Measurements from ENCODE around the gene CERT1. TPM values are rescaled to one million over a fixed set of nuclear protein-coding genes. Genes with fewer than 3 reads are reported as not detected.
A peak's percentile ranks its signal among the peaks of the same experiment; 100 is the strongest.

CERT1 gene
- total RNA-seq, 1 donor from 2014 or later = 36.2 TPM

DNA sequence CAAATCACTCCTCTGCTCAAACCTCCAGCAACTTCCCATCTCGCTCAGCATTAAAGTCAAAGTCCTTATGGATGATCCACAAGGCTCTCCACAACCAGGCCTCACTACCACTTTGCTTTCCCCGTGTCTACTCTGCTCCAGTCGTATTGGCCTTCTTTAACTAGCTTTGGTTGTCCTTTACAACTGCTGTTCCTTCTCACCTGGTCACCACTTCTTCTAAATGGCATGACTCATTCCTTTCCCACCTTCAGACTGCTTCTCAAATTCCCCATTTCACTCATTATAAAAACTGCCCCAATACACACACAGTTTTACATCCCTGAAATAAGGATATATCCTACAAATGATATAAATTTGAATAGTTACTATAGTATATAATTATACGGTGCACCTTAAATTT lies 30.4 kb downstream of the CERT1 start:
- H3K36me3 Mint-ChIP-seq (ENCODE audit: low read depth) = peaks cover 13% of the 10 kb centered on the region
- H3K27me3 Mint-ChIP-seq (ENCODE audit: low read depth) = no peaks in the 10 kb centered on the region
- DNase-seq (ENCODE audit: low spot score) = no peak
- H3K4me1 Mint-ChIP-seq (ENCODE audit: low read depth) = no peaks in the 10 kb centered on the region
- TF ChIP-seq, protein P1, sequence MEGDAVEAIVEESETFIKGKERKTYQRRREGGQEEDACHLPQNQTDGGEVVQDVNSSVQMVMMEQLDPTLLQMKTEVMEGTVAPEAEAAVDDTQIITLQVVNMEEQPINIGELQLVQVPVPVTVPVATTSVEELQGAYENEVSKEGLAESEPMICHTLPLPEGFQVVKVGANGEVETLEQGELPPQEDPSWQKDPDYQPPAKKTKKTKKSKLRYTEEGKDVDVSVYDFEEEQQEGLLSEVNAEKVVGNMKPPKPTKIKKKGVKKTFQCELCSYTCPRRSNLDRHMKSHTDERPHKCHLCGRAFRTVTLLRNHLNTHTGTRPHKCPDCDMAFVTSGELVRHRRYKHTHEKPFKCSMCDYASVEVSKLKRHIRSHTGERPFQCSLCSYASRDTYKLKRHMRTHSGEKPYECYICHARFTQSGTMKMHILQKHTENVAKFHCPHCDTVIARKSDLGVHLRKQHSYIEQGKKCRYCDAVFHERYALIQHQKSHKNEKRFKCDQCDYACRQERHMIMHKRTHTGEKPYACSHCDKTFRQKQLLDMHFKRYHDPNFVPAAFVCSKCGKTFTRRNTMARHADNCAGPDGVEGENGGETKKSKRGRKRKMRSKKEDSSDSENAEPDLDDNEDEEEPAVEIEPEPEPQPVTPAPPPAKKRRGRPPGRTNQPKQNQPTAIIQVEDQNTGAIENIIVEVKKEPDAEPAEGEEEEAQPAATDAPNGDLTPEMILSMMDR (IDR thresholded peaks at IDR 0.05) = no peak
- H3K9me3 Mint-ChIP-seq (ENCODE audit: low read depth) = peaks cover 34% of the 10 kb centered on the region
- no peak overlapping the region for H3K27ac Mint-ChIP-seq (ENCODE audit: unreplicated experiment)
- H3K4me3 Mint-ChIP-seq (ENCODE audit: unreplicated experiment) = no peak overlapping the region

DNA sequence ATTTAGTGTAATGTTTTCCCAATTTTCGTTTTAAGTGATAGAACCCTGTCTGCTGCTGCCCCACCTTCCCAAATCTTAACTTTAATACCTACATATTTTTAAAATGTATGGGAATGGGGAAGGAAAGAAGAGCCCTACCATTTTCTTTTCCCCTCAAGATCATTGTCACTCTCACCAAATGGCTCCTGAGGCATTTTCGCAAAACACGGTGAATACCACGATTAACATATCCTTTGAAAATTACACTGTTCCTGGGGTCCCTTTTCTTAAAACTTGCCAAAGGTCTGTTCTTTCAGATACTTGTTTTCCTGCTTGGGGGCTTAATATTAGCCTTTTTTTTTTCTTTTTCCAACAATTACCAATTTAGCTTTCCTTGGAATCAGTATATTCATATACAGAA lies 36.1 kb downstream of the CERT1 start:
- H3K4me3 Mint-ChIP-seq (ENCODE audit: unreplicated experiment) = no peak overlapping the region
- H3K27me3 Mint-ChIP-seq (ENCODE audit: low read depth) = no peaks in the 10 kb centered on the region
- no peaks in the 10 kb centered on the region for H3K36me3 Mint-ChIP-seq (ENCODE audit: low read depth)
- H3K4me1 Mint-ChIP-seq (ENCODE audit: low read depth) = peaks cover 16% of the 10 kb centered on the region
- TF ChIP-seq, protein P1 (IDR thresholded peaks at IDR 0.05) = no peak
- H3K27ac Mint-ChIP-seq (ENCODE audit: unreplicated experiment) = peak overlapping the region; percentile 49
- H3K9me3 Mint-ChIP-seq (ENCODE audit: low read depth) = peaks cover 11% of the 10 kb centered on the region
- DNase-seq (ENCODE audit: low spot score) = no peak

DNA sequence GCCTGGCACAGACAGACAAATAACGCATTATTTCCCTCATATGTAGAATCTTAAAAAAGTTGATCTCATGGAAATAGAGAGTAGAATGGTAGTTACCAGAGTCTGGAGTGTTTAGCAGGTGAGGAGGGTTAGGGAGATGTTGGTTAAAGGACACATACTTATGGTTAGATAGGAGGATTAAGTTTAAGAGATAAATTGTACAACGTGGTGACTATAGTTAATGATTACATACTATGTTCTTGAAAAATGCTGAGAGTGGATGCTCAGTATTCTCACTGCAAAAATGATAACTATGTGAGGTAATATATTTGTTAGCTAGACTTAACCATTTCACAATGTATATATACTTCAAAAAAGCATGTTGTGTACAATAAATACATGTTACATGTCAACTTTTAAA lies 38.0 kb downstream of the CERT1 start:
- no peak overlapping the region for H3K4me3 Mint-ChIP-seq (ENCODE audit: unreplicated experiment)
- TF ChIP-seq, protein P1 (IDR thresholded peaks at IDR 0.05) = no peak
- no peaks in the 10 kb centered on the region for H3K27me3 Mint-ChIP-seq (ENCODE audit: low read depth)
- peaks cover 16% of the 10 kb centered on the region for H3K4me1 Mint-ChIP-seq (ENCODE audit: low read depth)
- DNase-seq (ENCODE audit: low spot score) = no peak
- peak overlapping the region; percentile 27 for H3K27ac Mint-ChIP-seq (ENCODE audit: unreplicated experiment)
- peaks cover 20% of the 10 kb centered on the region for H3K9me3 Mint-ChIP-seq (ENCODE audit: low read depth)
- H3K36me3 Mint-ChIP-seq (ENCODE audit: low read depth) = peaks cover 6% of the 10 kb centered on the region

DNA sequence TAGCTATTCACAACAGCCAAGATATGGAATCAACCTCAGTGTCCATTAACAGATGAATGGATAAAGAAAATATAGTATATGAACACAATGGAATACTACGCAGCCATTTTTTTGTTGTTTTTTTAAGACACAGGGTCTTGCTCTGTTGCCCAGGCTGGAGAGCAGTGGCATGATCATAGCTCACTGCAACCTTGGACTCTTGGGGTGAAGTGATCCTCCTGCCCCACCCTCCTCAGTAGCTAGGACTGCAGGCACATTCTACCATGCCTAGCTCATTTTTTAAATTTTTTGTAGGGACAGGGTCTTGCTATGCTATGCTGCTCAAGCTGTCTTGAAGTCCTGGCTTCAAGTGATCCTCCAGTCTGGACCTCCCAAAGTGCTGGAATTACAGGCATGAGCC lies 38.5 kb downstream of the CERT1 start:
- peak overlapping the region; percentile 27 for H3K27ac Mint-ChIP-seq (ENCODE audit: unreplicated experiment)
- H3K36me3 Mint-ChIP-seq (ENCODE audit: low read depth) = peaks cover 6% of the 10 kb centered on the region
- H3K9me3 Mint-ChIP-seq (ENCODE audit: low read depth) = peaks cover 20% of the 10 kb centered on the region
- TF ChIP-seq, protein P1 (IDR thresholded peaks at IDR 0.05) = no peak
- H3K27me3 Mint-ChIP-seq (ENCODE audit: low read depth) = no peaks in the 10 kb centered on the region
- no peak for DNase-seq (ENCODE audit: low spot score)
- H3K4me3 Mint-ChIP-seq (ENCODE audit: unreplicated experiment) = no peak overlapping the region
- H3K4me1 Mint-ChIP-seq (ENCODE audit: low read depth) = peaks cover 16% of the 10 kb centered on the region

DNA sequence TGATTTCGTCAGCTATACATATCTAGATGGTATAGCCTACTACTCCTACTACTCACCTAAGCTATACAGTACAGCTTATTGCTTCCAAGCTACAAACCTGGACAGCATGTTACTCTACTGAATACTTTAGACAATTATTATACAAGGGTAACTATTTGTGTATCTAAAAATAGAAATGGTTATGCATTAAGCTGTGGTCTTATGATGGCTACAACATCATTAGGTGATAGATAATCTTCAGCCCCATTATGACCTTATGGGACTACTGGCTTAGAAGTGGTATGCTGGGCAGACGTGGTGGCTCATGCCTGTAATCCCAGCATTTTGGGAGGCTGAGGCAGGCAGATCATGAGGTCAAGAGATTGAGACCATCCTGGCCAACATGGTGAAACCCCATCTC lies 40.2 kb downstream of the CERT1 start:
- TF ChIP-seq, protein P1 (IDR thresholded peaks at IDR 0.05) = no peak
- DNase-seq (ENCODE audit: low spot score) = no peak
- peaks cover 20% of the 10 kb centered on the region for H3K9me3 Mint-ChIP-seq (ENCODE audit: low read depth)
- peaks cover 6% of the 10 kb centered on the region for H3K36me3 Mint-ChIP-seq (ENCODE audit: low read depth)
- no peaks in the 10 kb centered on the region for H3K27me3 Mint-ChIP-seq (ENCODE audit: low read depth)
- no peak overlapping the region for H3K4me3 Mint-ChIP-seq (ENCODE audit: unreplicated experiment)
- peaks cover 16% of the 10 kb centered on the region for H3K4me1 Mint-ChIP-seq (ENCODE audit: low read depth)
- no peak overlapping the region for H3K27ac Mint-ChIP-seq (ENCODE audit: unreplicated experiment)

Measured in chondrocyte (in vitro differentiated cells).